ENCODE data around the gene NDUFB4.
"Not testable (repeated sequence)": the region's sequence is repeated elsewhere in the genome, so short reads cannot be mapped to it uniquely, and the experiment has no call there.

NDUFB4 gene

GRCh38 chr3:120637851-120638559 lies 41.9 kb downstream of the NDUFB4 start:
- CTCF ChIA-PET = no interaction called here
- POLR2A ChIA-PET = no interaction called here
- TF ChIP-seq L3MBTL2 (conservative IDR thresholded peaks at IDR 0.05) (no peak), SUZ12 (IDR thresholded peaks at IDR 0.05) (no peak), ELF4 (IDR thresholded peaks at IDR 0.05) (no peak)
- DNase-seq (ENCODE audit: extremely low spot score) = no peak

- POLR2A ChIA-PET; DNase-seq (ENCODE audit: extremely low spot score); CTCF ChIA-PET: not testable (repeated sequence)
Measured at GRCh38 chr3:120638820-120639219, 42.7 kb downstream of the NDUFB4 start.

- ChIA-PET POLR2A (no interaction called here), CTCF (no interaction called here)
- no peak for DNase-seq (ENCODE audit: extremely low spot score)
- TF ChIP-seq FOXK2 (IDR thresholded peaks at IDR 0.05) = no peak
- no peak for TF ChIP-seq PKNOX1 (IDR thresholded peaks at IDR 0.05)
- no peak for TF ChIP-seq CTBP1 (IDR thresholded peaks at IDR 0.05; ENCODE audit: borderline replicate concordance)
Measured at GRCh38 chr3:120640231-120640630, 44.1 kb downstream of the NDUFB4 start.

- CTCF ChIA-PET = interaction anchor here (0.8 kb wide), 1 partner anchor 153 kb away, joined by 3 read pairs; no protein-coding TSS in a partner anchor
- TF ChIP-seq LEF1 (IDR thresholded peaks at IDR 0.05; ENCODE audit: borderline replicate concordance) = no peak
- no peak for TF ChIP-seq HDGF (IDR thresholded peaks at IDR 0.05; ENCODE audit: borderline replicate concordance)
- no peak for TF ChIP-seq SUZ12 (IDR thresholded peaks at IDR 0.05)
- no peak for TF ChIP-seq CTBP1 (IDR thresholded peaks at IDR 0.05; ENCODE audit: borderline replicate concordance)
- TF ChIP-seq FOXA1 (IDR thresholded peaks at IDR 0.05) = no peak
- TF ChIP-seq SP1 (IDR thresholded peaks at IDR 0.05) = no peak
- no peak for TF ChIP-seq NFRKB (IDR thresholded peaks at IDR 0.05)
- no peak for TF ChIP-seq ARNT (IDR thresholded peaks at IDR 0.05)
- no peak for TF ChIP-seq ZNF384 (IDR thresholded peaks at IDR 0.05)
- no peak for DNase-seq (ENCODE audit: extremely low spot score)
- POLR2A ChIA-PET = no interaction called here
Measured at GRCh38 chr3:120641696-120642246, 45.6 kb downstream of the NDUFB4 start.

GRCh38 chr3:120642368-120642948 lies 46.3 kb downstream of the NDUFB4 start:
- TF ChIP-seq BHLHE40 (IDR thresholded peaks at IDR 0.05; ENCODE audit: borderline replicate concordance) = no peak
- TF ChIP-seq LEF1 (IDR thresholded peaks at IDR 0.05; ENCODE audit: borderline replicate concordance) = no peak
- TF ChIP-seq FOXK2 (IDR thresholded peaks at IDR 0.05) = no peak
- no peak for TF ChIP-seq ELF4 (IDR thresholded peaks at IDR 0.05)
- no peak for TF ChIP-seq FOXM1 (IDR thresholded peaks at IDR 0.05; ENCODE audit: borderline replicate concordance)
- TF ChIP-seq HDGF (IDR thresholded peaks at IDR 0.05; ENCODE audit: borderline replicate concordance) = no peak
- no peak for TF ChIP-seq FOXA1 (IDR thresholded peaks at IDR 0.05)
- TF ChIP-seq NFRKB (IDR thresholded peaks at IDR 0.05) = no peak
- no peak for TF ChIP-seq L3MBTL2 (conservative IDR thresholded peaks at IDR 0.05)
- no peak for TF ChIP-seq PKNOX1 (IDR thresholded peaks at IDR 0.05)
- no peak for TF ChIP-seq ZNF384 (IDR thresholded peaks at IDR 0.05)
- no peak for TF ChIP-seq SUZ12 (IDR thresholded peaks at IDR 0.05)
- no peak for DNase-seq (ENCODE audit: extremely low spot score)
- POLR2A ChIA-PET = no interaction called here
- CTCF ChIA-PET = interaction anchor here (0.8 kb wide), 1 partner anchor 152 kb away, joined by 3 read pairs; no protein-coding TSS in a partner anchor

- no peak for DNase-seq (ENCODE audit: extremely low spot score)
- POLR2A ChIA-PET = no interaction called here
- CTCF ChIA-PET = interaction anchor here (0.5 kb wide), 1 partner anchor 1703 kb away, joined by 3 read pairs; no protein-coding TSS in a partner anchor
- TF ChIP-seq ELF4 (IDR thresholded peaks at IDR 0.05) (no peak), LEF1 (IDR thresholded peaks at IDR 0.05; ENCODE audit: borderline replicate concordance) (no peak), HDGF (IDR thresholded peaks at IDR 0.05; ENCODE audit: borderline replicate concordance) (no peak), CTBP1 (IDR thresholded peaks at IDR 0.05; ENCODE audit: borderline replicate concordance) (no peak), L3MBTL2 (conservative IDR thresholded peaks at IDR 0.05) (no peak), FOXK2 (IDR thresholded peaks at IDR 0.05) (no peak), FOXA1 (IDR thresholded peaks at IDR 0.05) (no peak), NFRKB (IDR thresholded peaks at IDR 0.05) (no peak), SUZ12 (IDR thresholded peaks at IDR 0.05) (no peak), FOXM1 (IDR thresholded peaks at IDR 0.05; ENCODE audit: borderline replicate concordance) (no peak), TARDBP (IDR thresholded peaks at IDR 0.05) (no peak), BHLHE40 (IDR thresholded peaks at IDR 0.05; ENCODE audit: borderline replicate concordance) (no peak), ZNF384 (IDR thresholded peaks at IDR 0.05) (no peak), ARNT (IDR thresholded peaks at IDR 0.05) (no peak), SP1 (IDR thresholded peaks at IDR 0.05) (no peak)
Measured at GRCh38 chr3:120645083-120645845, 49.1 kb downstream of the NDUFB4 start.
